Endothelial cell of umbilical vein (primary cell): Measurements from ENCODE around the gene TRPC6. TPM values are rescaled to one million over a fixed set of nuclear protein-coding genes. Genes with fewer than 3 reads are reported as not detected.

Source experiments
- BruUV-seq: library from RNA; stranded (reverse); fragments of 400-500 nt; replicated peaks from 2 replicates; lab custom pipeline; 2021; lab: Mats Ljungman, UMichigan
- CTCF ChIA-PET: fragments of 300-600, 350-600 bp; sonication (Branson Sonifier 250); formaldehyde crosslinking; loops from one replicate; lab custom pipeline; 2021; ENCODE audit warnings: antibody characterized with exemption, inconsistent platforms; lab: Charles Lee
- POLR2A ChIA-PET: fragments of 300-600, 350-600 bp; sonication (Branson Sonifier 250); formaldehyde crosslinking; loops from one replicate; lab custom pipeline; 2021; ENCODE audit warnings: antibody characterized with exemption, inconsistent platforms; lab: Charles Lee
- DNase-seq: peaks from one replicate; pipeline ENCODE4 v3.0.0-alpha.2; 2011; ENCODE audit warnings: low read depth, low spot score
- FAIRE-seq: peaks from 2 replicates; lab custom pipeline; 2011; peaks lifted over from hg19 to GRCh38; lab: Jason Lieb, UNC
- H2AFZ ChIP-seq: 2 replicates; pipeline ENCODE4 v1.6.0; 2012; ENCODE audit warnings: low read depth, low read length, control low read depth, inconsistent platforms
- H3K27ac ChIP-seq: 2 replicates; pipeline ENCODE4 v1.5.1; 2011; ENCODE audit warnings: low read depth, mild to moderate bottlenecking, control low read depth, low read length, moderate library complexity; ENCODE audit not compliant: insufficient read depth
- H3K27me3 ChIP-seq, 2 experiments: 2 replicates each; pipeline versions ENCODE4 v1.6.0 to v1.6.1; 2011; ENCODE audit warnings: low read length in 2 of 2, mixed read lengths in 1 of 2; ENCODE audit not compliant: control insufficient read depth in 2 of 2, insufficient read depth in 2 of 2
- H3K36me3 ChIP-seq, 2 experiments: 2 replicates in 1 of 2; 3 replicates in 1 of 2; pipeline ENCODE4 v1.5.1; 2011; ENCODE audit warnings: low read length in 2 of 2, mild to moderate bottlenecking in 1 of 2, moderate library complexity in 1 of 2; ENCODE audit not compliant: control insufficient read depth in 2 of 2, insufficient read depth in 2 of 2; ENCODE audit errors: extremely low read depth in 1 of 2
- H3K4me1 ChIP-seq: 3 replicates; pipeline ENCODE4 v1.5.1; 2011; ENCODE audit warnings: mild to moderate bottlenecking, low read length; ENCODE audit not compliant: control insufficient read depth, insufficient read depth; ENCODE audit errors: extremely low read depth
- H3K4me2 ChIP-seq: 2 replicates; pipeline ENCODE4 v1.6.1; 2011; ENCODE audit warnings: low read length, control low read depth, mixed read lengths; ENCODE audit not compliant: insufficient read depth
- H3K4me3 ChIP-seq, 3 experiments: fragments of 200-600 bp in 1 of 3; sonication (generic), shearing (Covaris generic) in 1 of 3; replicated peaks in 1 of 3; 2 replicates each; pipeline ENCODE4 v1.5.1; 2011 to 2016; ENCODE audit warnings: control low read depth in 3 of 3, low read length in 3 of 3, mild to moderate bottlenecking in 2 of 3, inconsistent platforms in 1 of 3, low read depth in 1 of 3, moderate library complexity in 1 of 3; ENCODE audit not compliant: insufficient read depth in 1 of 3
- H3K79me2 ChIP-seq: 2 replicates; pipeline ENCODE4 v1.6.0; 2012; ENCODE audit warnings: low read length, inconsistent platforms; ENCODE audit not compliant: control insufficient read depth, insufficient read depth
- H3K9ac ChIP-seq: replicated peaks from 2 replicates; pipeline ENCODE3; 2011; ENCODE audit warnings: low read length, control low read depth; ENCODE audit not compliant: insufficient read depth; ENCODE audit errors: extremely low read depth
- H3K9me1 ChIP-seq: replicated peaks from 3 replicates; pipeline ENCODE4 v1.6.0; 2011; ENCODE audit warnings: mild to moderate bottlenecking, low read length; ENCODE audit not compliant: control insufficient read depth, insufficient read depth; ENCODE audit errors: extremely low read depth
- H3K9me3 ChIP-seq: replicated peaks from 2 replicates; pipeline ENCODE4 v1.5.1; 2012; ENCODE audit warnings: low read length, inconsistent platforms; ENCODE audit not compliant: control insufficient read depth, insufficient read depth
- H4K20me1 ChIP-seq: replicated peaks from 2 replicates; pipeline ENCODE3; 2011; ENCODE audit warnings: mild to moderate bottlenecking, low read length; ENCODE audit not compliant: control insufficient read depth, insufficient read depth; ENCODE audit errors: extremely low read depth
- CTCF ChIP-seq, 2 donors: IDR thresholded peaks; 1 replicate in 1 of 2; 2 replicates in 1 of 2; pipeline ENCODE4 v1.5.1; 2011; ENCODE audit warnings: low read length in 2 of 2, mild to moderate bottlenecking in 2 of 2, moderate library complexity in 2 of 2, control low read depth in 1 of 2, inconsistent platforms in 1 of 2, low read depth in 1 of 2; ENCODE audit not compliant: insufficient read depth in 1 of 2; ENCODE audit errors: extremely low read depth in 1 of 2
- EZH2 ChIP-seq: IDR thresholded peaks from 2 replicates; pipeline ENCODE4 v1.6.1; 2012; ENCODE audit warnings: borderline replicate concordance, low read depth, mild to moderate bottlenecking, moderate library complexity, low read length, inconsistent platforms; ENCODE audit not compliant: severe bottlenecking
- FOS ChIP-seq: IDR thresholded peaks from 2 replicates; pipeline ENCODE4 v1.6.1; 2011; ENCODE audit warnings: mild to moderate bottlenecking, low read length, moderate library complexity, borderline replicate concordance; ENCODE audit not compliant: insufficient read depth
- GATA2 ChIP-seq: IDR thresholded peaks from 2 replicates; pipeline ENCODE4 v1.7.0; 2011; ENCODE audit warnings: low read depth, mild to moderate bottlenecking, moderate library complexity, mixed read lengths, low read length; ENCODE audit not compliant: insufficient read length, insufficient read depth
- JUN ChIP-seq: IDR thresholded peaks from 2 replicates; pipeline ENCODE4 v1.6.1; 2011; ENCODE audit warnings: borderline replicate concordance, low read depth; ENCODE audit not compliant: insufficient read length, insufficient read depth
- MAX ChIP-seq: IDR thresholded peaks from 2 replicates; pipeline ENCODE4 v1.6.1; 2011; ENCODE audit not compliant: insufficient read depth, insufficient read length
- MYC ChIP-seq: IDR thresholded peaks from one replicate; pipeline ENCODE4 v1.6.1; 2011; ENCODE audit warnings: mild to moderate bottlenecking, low read depth, low read length
- POLR2A ChIP-seq: IDR thresholded peaks from 2 replicates; pipeline ENCODE4 v1.6.1; 2012; ENCODE audit warnings: low read depth, mild to moderate bottlenecking, control low read depth, low read length
- POLR2AphosphoS5 ChIP-seq: IDR thresholded peaks from 2 replicates; pipeline ENCODE4 v1.6.1; 2012; ENCODE audit warnings: low read depth, mild to moderate bottlenecking, control low read depth, low read length, moderate library complexity; ENCODE audit not compliant: insufficient read depth
- dilution Hi-C: fragments of 300-500 bp; cut with MboI; formaldehyde crosslinking; loops from one replicate; pipeline ENCODE4 v1.15.0; 2019; ENCODE audit warnings: low sequenced_read_pairs; ENCODE audit not compliant: extremely low pct_ligation_motif_present
- intact Hi-C: fragments of 100-400 bp; cut with micrococcal nuclease; formaldehyde crosslinking; loops from one replicate; pipeline ENCODE4 v1.10.0; 2022
- polyA plus RNA-seq, 4 experiments: library from polyadenylated mRNA; depleted of rRNA in 3 of 4; stranded (reverse) in 3 of 4; unstranded in 1 of 4; fragments of >200 nt; gene quantifications; 2 replicates each; pipeline versions ENCODE4 v1.2.1 to v1.2.3, GENCODE V29; 2011 to 2012; ENCODE audit warnings: missing spikeins in 1 of 4
- total RNA-seq: library from RNA; stranded (reverse); gene quantifications from 2 replicates; pipeline ENCODE4 v1.2.3, GENCODE V29; 2021

The TRPC6 gene
- total and polyA plus RNA-seq, 2 donors (not counting 3 experiments of a cell fraction or from before 2014, with no cell fraction given): not detected

GRCh38 chr11:101487775-101488174 lies 96.0 kb downstream of the TRPC6 start:
- Histone ChIP-seq H3K4me2 (no peak overlapping the region), H3K79me2 (no peaks in the 10 kb centered on the region), H3K9me1 (no peaks in the 10 kb centered on the region), H3K9me3 (no peaks in the 10 kb centered on the region), H4K20me1 (no peaks in the 10 kb centered on the region), H3K9ac (no peak overlapping the region), H2AFZ (no peak overlapping the region), H3K36me3 (no peaks in the 10 kb centered on the region), H3K4me1 (no peaks in the 10 kb centered on the region), H3K27me3 (no peaks in the 10 kb centered on the region), H3K27ac (no peak overlapping the region), H3K4me3 (no peak overlapping the region)
- ChIA-PET POLR2A (no interaction called here), CTCF (no interaction called here)
- dilution Hi-C loops: no loop called here
- FAIRE-seq (no peak), DNase-seq (no peak)
- TF ChIP-seq POLR2A (no peak), CTCF (IDR thresholded peaks at IDR 0.05; ENCODE audit: extremely low read depth in 1 of 2, insufficient read depth in 1 of 2, low read depth in 1 of 2, low read length in 2 of 2) (no peak), POLR2AphosphoS5 (no peak), GATA2 (no peak), MYC (no peak), JUN (no peak), MAX (no peak), FOS (no peak), EZH2 (no peak)
- intact Hi-C loops: no loop called here
- BruUV-seq: no TSS peak
